ENCODE measurements around the gene UROC1. TPM values are rescaled to one million over a fixed set of nuclear protein-coding genes. Genes with fewer than 3 reads are reported as not detected.
A peak's percentile ranks its signal among the peaks of the same experiment; 100 is the strongest.
"Not testable (repeated sequence)": the region's sequence is repeated elsewhere in the genome, so short reads cannot be mapped to it uniquely, and the experiment has no call there.

UROC1 gene
- total RNA-seq, 4 donors from 2014 or later, result not detected

DNA sequence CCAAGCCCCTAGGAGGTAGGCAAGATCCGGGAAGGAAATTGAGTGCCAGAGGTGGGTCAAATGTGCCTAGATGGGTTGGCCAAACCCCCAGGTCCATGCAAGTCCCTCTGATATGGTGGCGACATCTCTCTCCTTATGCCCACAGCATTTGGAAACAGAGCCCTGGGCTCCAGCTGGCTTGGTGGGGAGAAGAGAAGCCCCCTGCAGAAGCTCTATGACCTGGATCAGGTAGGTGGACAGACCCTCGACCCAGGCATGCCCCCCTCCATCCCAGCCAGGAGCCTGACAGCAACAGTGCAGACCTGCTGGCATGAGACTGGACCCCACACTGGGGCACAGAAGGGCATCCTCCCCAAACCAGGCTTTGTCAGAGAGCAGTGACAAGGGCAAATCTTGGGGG lies 18.6 kb upstream of the UROC1 start:
- H3K27me3 ChIP-seq, result peaks cover 46% of the 10 kb centered on the region
- peak in 1 of 2 donors; percentile 44 for DNase-seq (ENCODE audit: low spot score in 2 of 2)

DNA sequence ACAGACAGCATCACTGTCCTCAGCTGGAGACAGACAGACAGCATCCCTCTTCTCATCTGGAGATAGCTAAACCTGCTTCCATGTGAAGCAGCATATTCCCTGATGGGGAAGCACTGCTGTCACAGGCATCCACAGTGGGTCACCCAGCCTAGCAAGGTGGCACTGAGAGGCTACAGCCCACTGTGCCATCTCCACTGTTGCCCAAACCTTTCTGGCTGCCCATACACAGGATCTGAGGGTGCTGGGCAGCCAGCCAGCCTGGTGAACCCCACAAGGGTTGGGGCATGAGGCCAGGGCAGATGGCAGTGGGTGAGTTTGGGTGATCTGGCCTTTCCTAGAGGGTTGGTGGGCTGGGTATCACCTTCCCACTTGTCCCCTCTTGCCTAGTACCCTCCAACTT lies 18.1 kb upstream of the UROC1 start:
- TF ChIP-seq POLR2AphosphoS5 (IDR thresholded peaks at IDR 0.05), result no peak
- TF ChIP-seq, protein P1, sequence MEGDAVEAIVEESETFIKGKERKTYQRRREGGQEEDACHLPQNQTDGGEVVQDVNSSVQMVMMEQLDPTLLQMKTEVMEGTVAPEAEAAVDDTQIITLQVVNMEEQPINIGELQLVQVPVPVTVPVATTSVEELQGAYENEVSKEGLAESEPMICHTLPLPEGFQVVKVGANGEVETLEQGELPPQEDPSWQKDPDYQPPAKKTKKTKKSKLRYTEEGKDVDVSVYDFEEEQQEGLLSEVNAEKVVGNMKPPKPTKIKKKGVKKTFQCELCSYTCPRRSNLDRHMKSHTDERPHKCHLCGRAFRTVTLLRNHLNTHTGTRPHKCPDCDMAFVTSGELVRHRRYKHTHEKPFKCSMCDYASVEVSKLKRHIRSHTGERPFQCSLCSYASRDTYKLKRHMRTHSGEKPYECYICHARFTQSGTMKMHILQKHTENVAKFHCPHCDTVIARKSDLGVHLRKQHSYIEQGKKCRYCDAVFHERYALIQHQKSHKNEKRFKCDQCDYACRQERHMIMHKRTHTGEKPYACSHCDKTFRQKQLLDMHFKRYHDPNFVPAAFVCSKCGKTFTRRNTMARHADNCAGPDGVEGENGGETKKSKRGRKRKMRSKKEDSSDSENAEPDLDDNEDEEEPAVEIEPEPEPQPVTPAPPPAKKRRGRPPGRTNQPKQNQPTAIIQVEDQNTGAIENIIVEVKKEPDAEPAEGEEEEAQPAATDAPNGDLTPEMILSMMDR (IDR thresholded peaks at IDR 0.05), result no peak
- TF ChIP-seq EP300 (IDR thresholded peaks at IDR 0.05), result no peak
- TF ChIP-seq POLR2A (IDR thresholded peaks at IDR 0.05), result no peak
- H3K27ac ChIP-seq, result no peak overlapping the region
- H3K36me3 ChIP-seq, result no peaks in the 10 kb centered on the region
- H3K4me1 ChIP-seq, result peaks cover under 1% of the 10 kb centered on the region
- peaks cover 41% of the 10 kb centered on the region for H3K27me3 ChIP-seq
- H3K9me3 ChIP-seq, result no peaks in the 10 kb centered on the region
- no peak overlapping the region for H3K4me3 ChIP-seq
- DNase-seq (ENCODE audit: low spot score in 2 of 2), result peak in 1 of 2 donors; percentile 19

More for the DNA sequence above, 18.6 kb upstream of the UROC1 start:
- no peak overlapping the region for H3K27ac ChIP-seq
- no peaks in the 10 kb centered on the region for H3K36me3 ChIP-seq
- H3K9me3 ChIP-seq, result no peaks in the 10 kb centered on the region
- peaks cover 5% of the 10 kb centered on the region for H3K4me1 ChIP-seq
- TF ChIP-seq, protein P1 (IDR thresholded peaks at IDR 0.05), result no peak
- TF ChIP-seq POLR2AphosphoS5 (IDR thresholded peaks at IDR 0.05) (no peak), EP300 (IDR thresholded peaks at IDR 0.05) (no peak), POLR2A (IDR thresholded peaks at IDR 0.05) (no peak)
- H3K4me3 ChIP-seq, result no peak overlapping the region
- WGBS, result 82% methylated on average over 3 of the region's 3 CpGs

DNA sequence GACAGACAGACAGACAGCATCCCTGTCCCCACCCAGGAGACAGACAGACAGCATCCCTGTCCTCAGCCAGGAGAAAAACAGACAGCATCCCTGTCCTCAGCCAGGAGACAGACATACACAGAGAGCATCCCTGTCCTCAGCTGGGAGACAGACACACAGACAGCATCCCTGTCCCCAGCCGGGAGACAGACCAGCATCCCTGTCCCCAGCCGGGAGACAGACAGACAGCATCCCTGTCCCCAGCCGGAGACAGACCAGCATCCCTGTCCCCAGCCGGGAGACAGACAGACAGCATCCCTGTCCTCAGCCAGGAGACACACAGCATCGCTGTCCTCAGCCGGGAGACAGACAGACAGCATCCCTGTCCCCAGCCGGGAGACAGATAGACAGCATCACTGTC lies 17.1 kb upstream of the UROC1 start:
- not testable (repeated sequence) for H3K27ac ChIP-seq; DNase-seq (ENCODE audit: low spot score in 2 of 2); H3K36me3 ChIP-seq; H3K4me1 ChIP-seq; H3K4me3 ChIP-seq; H3K9me3 ChIP-seq
- H3K27me3 ChIP-seq, result peaks cover 41% of the 10 kb centered on the region
- WGBS, result no CpG with 5 or more reads among the region's 7 CpGs

GRCh38 chr3:126533506-126533905 lies 15.9 kb upstream of the UROC1 start:
- no peaks in the 10 kb centered on the region for H3K36me3 ChIP-seq
- no peak for DNase-seq (ENCODE audit: low spot score in 2 of 2)
- no peak overlapping the region for H3K27ac ChIP-seq
- H3K4me3 ChIP-seq, result no peak overlapping the region
- peaks cover 40% of the 10 kb centered on the region for H3K27me3 ChIP-seq
- H3K4me1 ChIP-seq, result no peaks in the 10 kb centered on the region
- no peak for TF ChIP-seq POLR2AphosphoS5 (IDR thresholded peaks at IDR 0.05)
- TF ChIP-seq, protein P1 (IDR thresholded peaks at IDR 0.05), result no peak
- no peaks in the 10 kb centered on the region for H3K9me3 ChIP-seq

DNA sequence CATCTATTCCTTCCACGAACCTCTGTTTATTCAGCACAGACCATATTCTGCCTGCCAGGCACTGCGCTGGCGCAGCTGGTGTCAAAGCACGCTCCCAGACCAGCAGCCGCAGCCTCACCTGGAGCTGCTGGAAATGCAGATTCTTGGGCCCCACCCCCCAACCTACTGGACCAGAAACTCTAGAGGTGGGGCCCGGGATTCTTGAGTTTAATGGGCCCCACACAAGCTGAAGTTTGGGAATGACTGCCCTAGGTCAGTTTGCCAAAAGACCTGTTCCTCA lies 13.4 kb upstream of the UROC1 start:
- Histone ChIP-seq H3K9me3 (no peaks in the 10 kb centered on the region), H3K4me1 (no peaks in the 10 kb centered on the region), H3K27ac (no peak overlapping the region), H3K36me3 (no peaks in the 10 kb centered on the region), H3K27me3 (peaks cover 17% of the 10 kb centered on the region), H3K4me3 (no peak overlapping the region)
- TF ChIP-seq POLR2A (IDR thresholded peaks at IDR 0.05) (no peak), EP300 (IDR thresholded peaks at IDR 0.05) (no peak), POLR2AphosphoS5 (IDR thresholded peaks at IDR 0.05) (no peak)
- TF ChIP-seq, protein P1 (IDR thresholded peaks at IDR 0.05), result no peak
- no peak for DNase-seq (ENCODE audit: low spot score in 2 of 2)
- 43% methylated on average over 1 of the region's 6 CpGs for WGBS

DNA sequence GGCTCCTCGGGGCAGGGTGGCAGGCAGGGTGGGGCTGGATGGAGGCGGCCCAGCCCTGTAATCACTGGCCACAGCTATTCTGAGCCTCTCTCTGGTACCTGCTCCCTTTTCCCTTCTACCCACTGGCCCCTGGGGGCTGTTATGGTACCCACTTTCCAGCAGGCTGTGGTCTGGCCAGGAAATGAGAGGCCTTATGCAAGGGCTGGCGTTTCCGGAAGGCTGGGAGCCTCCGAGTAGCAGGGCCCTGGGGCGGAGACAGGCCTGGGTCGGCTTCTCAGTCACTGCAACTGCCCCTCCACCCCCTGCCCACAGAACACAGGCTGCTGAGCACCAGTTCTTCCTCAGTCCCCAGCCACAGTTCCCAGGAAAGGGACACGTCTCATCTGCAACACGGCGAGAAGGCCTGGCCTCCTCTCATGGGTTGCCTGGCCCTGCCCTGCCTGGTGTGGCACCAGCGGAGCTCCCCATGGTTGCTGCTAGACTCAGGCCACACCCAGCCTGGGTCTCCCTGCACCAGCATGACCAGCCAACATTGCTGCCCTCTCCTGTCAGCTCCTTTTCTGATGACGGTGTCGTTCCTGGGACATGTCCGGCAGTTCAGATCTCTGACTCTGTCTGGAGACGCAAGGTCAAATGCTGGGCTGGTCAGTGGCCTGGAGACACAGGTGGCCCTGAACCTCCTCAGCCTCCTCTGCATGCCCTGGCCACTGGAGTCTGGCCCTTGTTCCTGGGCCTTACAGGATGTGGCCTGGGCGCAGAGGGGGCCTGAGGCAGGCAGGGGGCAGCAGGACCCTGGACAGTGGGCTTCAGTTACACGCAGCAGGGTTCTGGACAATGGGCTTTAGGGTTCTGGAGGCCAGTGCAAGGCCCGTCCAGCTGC lies 12.8 kb upstream of the UROC1 start:
- no peaks in the 10 kb centered on the region for H3K36me3 ChIP-seq
- TF ChIP-seq, protein P1 (IDR thresholded peaks at IDR 0.05), result no peak
- TF ChIP-seq POLR2AphosphoS5 (IDR thresholded peaks at IDR 0.05) (no peak), POLR2A (IDR thresholded peaks at IDR 0.05) (no peak), EP300 (IDR thresholded peaks at IDR 0.05) (no peak)
- H3K4me3 ChIP-seq, result no peak overlapping the region
- H3K4me1 ChIP-seq, result no peaks in the 10 kb centered on the region
- H3K27me3 ChIP-seq, result peaks cover 11% of the 10 kb centered on the region
- WGBS, result 80% methylated on average over 1 of the region's 18 CpGs
- no peaks in the 10 kb centered on the region for H3K9me3 ChIP-seq
- no peak for DNase-seq (ENCODE audit: low spot score in 2 of 2)
- H3K27ac ChIP-seq, result no peak overlapping the region
